GM12873 (cell line): ENCODE measurements around the gene CDT1.

Experiments used
- TF ChIP-seq, protein P1 (sequence below): IDR thresholded peaks from 2 replicates; pipeline ENCODE4 v1.5.1; 2012; ENCODE audit warnings: low read depth, mild to moderate bottlenecking, moderate library complexity, low read length, control low read depth; ENCODE audit not compliant: insufficient read depth; ENCODE audit errors: missing control alignments

Gene CDT1

DNA sequence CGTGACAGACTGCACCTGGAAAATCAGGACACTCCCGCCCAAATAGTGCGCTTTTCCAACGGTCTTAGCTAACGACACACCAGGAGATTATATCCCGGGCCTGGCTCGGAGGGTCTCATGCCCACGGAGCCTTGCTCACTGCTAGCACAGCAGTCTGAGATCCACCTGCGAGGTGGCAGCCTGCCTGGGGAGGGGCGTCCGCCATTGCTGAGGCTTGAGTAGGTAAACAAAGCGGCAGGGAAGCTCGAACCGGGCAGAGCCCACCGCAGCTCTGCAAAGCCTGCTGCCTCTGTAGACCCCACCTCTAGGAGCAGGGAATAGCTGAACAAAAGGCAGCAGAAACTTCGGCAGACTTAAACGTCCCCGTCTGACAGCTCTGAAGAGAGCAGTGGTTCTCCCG, 48.0 kb downstream of the CDT1 start:
- TF ChIP-seq, protein P1, sequence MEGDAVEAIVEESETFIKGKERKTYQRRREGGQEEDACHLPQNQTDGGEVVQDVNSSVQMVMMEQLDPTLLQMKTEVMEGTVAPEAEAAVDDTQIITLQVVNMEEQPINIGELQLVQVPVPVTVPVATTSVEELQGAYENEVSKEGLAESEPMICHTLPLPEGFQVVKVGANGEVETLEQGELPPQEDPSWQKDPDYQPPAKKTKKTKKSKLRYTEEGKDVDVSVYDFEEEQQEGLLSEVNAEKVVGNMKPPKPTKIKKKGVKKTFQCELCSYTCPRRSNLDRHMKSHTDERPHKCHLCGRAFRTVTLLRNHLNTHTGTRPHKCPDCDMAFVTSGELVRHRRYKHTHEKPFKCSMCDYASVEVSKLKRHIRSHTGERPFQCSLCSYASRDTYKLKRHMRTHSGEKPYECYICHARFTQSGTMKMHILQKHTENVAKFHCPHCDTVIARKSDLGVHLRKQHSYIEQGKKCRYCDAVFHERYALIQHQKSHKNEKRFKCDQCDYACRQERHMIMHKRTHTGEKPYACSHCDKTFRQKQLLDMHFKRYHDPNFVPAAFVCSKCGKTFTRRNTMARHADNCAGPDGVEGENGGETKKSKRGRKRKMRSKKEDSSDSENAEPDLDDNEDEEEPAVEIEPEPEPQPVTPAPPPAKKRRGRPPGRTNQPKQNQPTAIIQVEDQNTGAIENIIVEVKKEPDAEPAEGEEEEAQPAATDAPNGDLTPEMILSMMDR, result no peak

GRCh38 chr16:88853325-88853941, 49.8 kb downstream of the CDT1 start:
- TF ChIP-seq, protein P1, result no peak

DNA sequence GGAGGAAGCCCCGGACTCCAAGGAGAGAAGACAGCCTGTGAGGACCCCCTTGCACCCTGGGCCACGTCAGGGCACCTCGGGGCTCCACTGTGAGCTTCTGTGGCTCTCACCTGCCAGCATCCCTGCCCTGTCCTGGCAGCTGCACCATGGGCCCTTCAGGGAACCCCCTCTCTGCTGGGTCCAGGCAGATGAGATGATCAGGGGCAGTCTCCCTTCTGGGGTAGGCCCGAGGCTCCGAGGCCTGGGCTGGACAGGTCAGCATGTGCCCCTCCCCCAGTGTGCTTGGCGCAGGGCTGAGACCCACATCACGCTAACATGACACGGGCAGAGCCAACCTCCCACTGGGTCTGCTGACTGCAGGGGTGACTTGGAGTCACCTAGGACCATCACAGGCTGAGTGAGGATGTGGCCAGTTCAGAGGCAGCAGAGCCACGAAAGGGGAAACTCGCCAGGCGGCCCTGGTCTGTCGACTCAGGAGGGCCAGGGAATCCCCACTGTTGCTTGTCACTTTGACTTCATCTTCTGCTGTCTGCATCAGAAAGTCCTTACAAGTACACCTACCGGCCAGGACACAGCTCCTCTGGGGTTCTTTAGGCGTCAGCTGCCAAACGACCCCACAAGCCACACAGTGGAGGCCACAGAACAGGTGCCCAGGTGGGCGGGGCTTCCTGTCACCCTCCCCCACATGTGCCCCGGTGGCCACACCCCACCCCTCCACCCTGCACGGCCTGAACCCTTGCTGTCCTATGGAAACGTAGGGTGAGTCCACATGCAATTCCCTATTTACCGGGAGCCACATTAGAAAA, 50.9 kb downstream of the CDT1 start:
- TF ChIP-seq, protein P1, result no peak

DNA sequence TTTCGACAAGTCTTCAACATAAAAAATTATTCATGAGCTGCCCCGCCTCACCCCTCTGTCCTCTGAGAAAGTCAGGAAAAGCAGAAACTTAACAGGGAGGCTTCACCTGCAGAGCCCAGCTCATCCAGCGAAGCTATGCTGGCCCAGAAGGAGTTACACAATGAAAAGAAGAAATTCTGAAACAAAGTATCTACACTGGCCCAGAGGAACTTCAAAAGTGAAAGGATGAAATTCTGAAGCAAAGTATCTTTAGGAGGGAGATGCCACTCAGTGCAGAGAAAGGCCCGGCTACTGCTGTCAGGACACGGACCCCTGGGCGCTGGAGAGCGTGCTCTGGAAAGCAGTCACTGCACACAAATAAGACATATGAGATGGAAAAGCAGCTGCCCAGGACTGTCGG, 51.6 kb downstream of the CDT1 start:
- TF ChIP-seq, protein P1, result no peak

- TF ChIP-seq, protein P1, result no peak
Measured at GRCh38 chr16:88855736-88856121, 52.1 kb downstream of the CDT1 start.

- TF ChIP-seq, protein P1, result no peak
Measured at GRCh38 chr16:88856122-88856827, 52.7 kb downstream of the CDT1 start.
